SU-DHL-6 (cell line): ENCODE results near the gene DIAPH3.

Source experiments
- H2AFZ ChIP-seq: fragments of 200-600 bp; sonication (generic); 2 replicates; pipeline ENCODE4 v1.6.1; 2014; ENCODE audit warnings: low read depth, mild to moderate bottlenecking, moderate library complexity, mixed read lengths, antibody characterized with exemption, low read length; ENCODE audit not compliant: severe bottlenecking
- H3F3A ChIP-seq: fragments of 200-600 bp; shearing (Covaris generic); 2 replicates; pipeline ENCODE4 v1.6.0; 2016; ENCODE audit warnings: antibody characterized with exemption, mild to moderate bottlenecking; ENCODE audit not compliant: insufficient read depth
- H3K27ac ChIP-seq: fragments of 200-600 bp; sonication (generic); 2 replicates; pipeline ENCODE4 v1.5.1; 2016; ENCODE audit warnings: low read depth, mild to moderate bottlenecking, low read length, moderate library complexity, mixed read lengths
- H3K27me3 ChIP-seq: fragments of 200-600 bp; sonication (generic), shearing (Covaris generic); 2 replicates; pipeline ENCODE4 v1.6.0; 2014; ENCODE audit warnings: mild to moderate bottlenecking, low read length
- H3K36me3 ChIP-seq: fragments of 200-600 bp; sonication (generic); 2 replicates; pipeline ENCODE4 v1.6.1; 2014; ENCODE audit warnings: mild to moderate bottlenecking, low read length, mixed read lengths
- H3K4me2 ChIP-seq: fragments of 300-600, 200-600 bp; shearing (Covaris generic), sonication (generic); 2 replicates; pipeline ENCODE4 v1.6.0; 2014; ENCODE audit warnings: low read length, low read depth, mild to moderate bottlenecking; ENCODE audit not compliant: poor library complexity, severe bottlenecking
- H3K4me3 ChIP-seq: fragments of 200-600 bp; sonication (generic); 2 replicates; pipeline ENCODE4 v1.5.1; 2014; ENCODE audit warnings: antibody characterized with exemption, low read length, mild to moderate bottlenecking, mixed read lengths; ENCODE audit not compliant: insufficient read depth, poor library complexity, severe bottlenecking
- H3K79me2 ChIP-seq: fragments of 200-600 bp; sonication (generic); 2 replicates; pipeline ENCODE4 v1.6.1; 2014; ENCODE audit warnings: mild to moderate bottlenecking, low read length, moderate library complexity; ENCODE audit not compliant: insufficient read depth
- H3K9ac ChIP-seq: fragments of 200-600 bp; sonication (generic); 2 replicates; pipeline ENCODE4 v1.7.0; 2014; ENCODE audit warnings: mild to moderate bottlenecking, low read length
- H3K9me2 ChIP-seq: fragments of 200-600 bp; sonication (generic); replicated peaks from 2 replicates; pipeline ENCODE4 v1.6.1; 2014; ENCODE audit warnings: low read length; ENCODE audit not compliant: insufficient read depth
- H3K9me3 ChIP-seq: fragments of 200-600 bp; sonication (generic); 2 replicates; pipeline ENCODE4 v1.6.1; 2014; ENCODE audit warnings: low read length, mixed read lengths; ENCODE audit not compliant: insufficient read depth
- H4K20me1 ChIP-seq: fragments of 200-600 bp; sonication (generic); 2 replicates; pipeline ENCODE4 v1.6.1; 2014; ENCODE audit warnings: low read depth, mild to moderate bottlenecking, antibody characterized with exemption, low read length, moderate library complexity, mixed read lengths
- EZH2phosphoT487 ChIP-seq: fragments of 200-600 bp; sonication (generic), shearing (Covaris generic); conservative IDR thresholded peaks from 2 replicates; pipeline ENCODE4 v1.6.1; 2018; ENCODE audit warnings: mild to moderate bottlenecking, antibody characterized with exemption, low read length, moderate library complexity, mixed read lengths
- TF ChIP-seq, protein P1 (sequence below): fragments of 200-600 bp; sonication (generic); IDR thresholded peaks from one replicate; pipeline ENCODE4 v1.5.1; 2017; ENCODE audit warnings: antibody characterized with exemption, mild to moderate bottlenecking, low read length, moderate library complexity; ENCODE audit not compliant: insufficient read depth, poor library complexity, severe bottlenecking

Gene DIAPH3

DNA sequence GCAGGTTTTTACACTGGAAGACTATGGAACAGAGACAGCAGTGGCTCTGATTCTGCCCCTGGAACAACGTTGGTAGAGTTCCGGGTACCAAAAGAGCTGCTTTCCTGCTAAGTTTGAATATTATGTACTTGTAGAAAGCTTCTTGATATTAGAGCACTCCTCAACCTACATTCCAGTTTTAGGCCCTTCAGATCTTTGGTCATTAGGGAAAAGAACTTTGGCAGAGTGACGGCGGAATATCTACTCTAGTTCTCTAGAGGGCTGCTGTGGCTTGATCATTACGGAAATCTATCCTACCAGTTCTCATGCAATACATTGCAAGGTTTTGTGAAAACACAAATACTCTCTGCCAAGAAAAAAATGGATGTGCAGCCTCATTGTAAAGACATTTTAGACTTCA, 415.7 kb downstream of the DIAPH3 start:
- no peaks in the 10 kb centered on the region for H3K36me3 ChIP-seq
- no peak overlapping the region for H2AFZ ChIP-seq
- no peaks in the 10 kb centered on the region for H4K20me1 ChIP-seq
- H3K79me2 ChIP-seq, result no peaks in the 10 kb centered on the region
- no peaks in the 10 kb centered on the region for H3K27me3 ChIP-seq
- no peaks in the 10 kb centered on the region for H3K9me2 ChIP-seq
- H3K27ac ChIP-seq, result no peak overlapping the region
- H3K4me3 ChIP-seq, result no peak overlapping the region
- TF ChIP-seq EZH2phosphoT487, result no peak
- TF ChIP-seq, protein P1, sequence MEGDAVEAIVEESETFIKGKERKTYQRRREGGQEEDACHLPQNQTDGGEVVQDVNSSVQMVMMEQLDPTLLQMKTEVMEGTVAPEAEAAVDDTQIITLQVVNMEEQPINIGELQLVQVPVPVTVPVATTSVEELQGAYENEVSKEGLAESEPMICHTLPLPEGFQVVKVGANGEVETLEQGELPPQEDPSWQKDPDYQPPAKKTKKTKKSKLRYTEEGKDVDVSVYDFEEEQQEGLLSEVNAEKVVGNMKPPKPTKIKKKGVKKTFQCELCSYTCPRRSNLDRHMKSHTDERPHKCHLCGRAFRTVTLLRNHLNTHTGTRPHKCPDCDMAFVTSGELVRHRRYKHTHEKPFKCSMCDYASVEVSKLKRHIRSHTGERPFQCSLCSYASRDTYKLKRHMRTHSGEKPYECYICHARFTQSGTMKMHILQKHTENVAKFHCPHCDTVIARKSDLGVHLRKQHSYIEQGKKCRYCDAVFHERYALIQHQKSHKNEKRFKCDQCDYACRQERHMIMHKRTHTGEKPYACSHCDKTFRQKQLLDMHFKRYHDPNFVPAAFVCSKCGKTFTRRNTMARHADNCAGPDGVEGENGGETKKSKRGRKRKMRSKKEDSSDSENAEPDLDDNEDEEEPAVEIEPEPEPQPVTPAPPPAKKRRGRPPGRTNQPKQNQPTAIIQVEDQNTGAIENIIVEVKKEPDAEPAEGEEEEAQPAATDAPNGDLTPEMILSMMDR, result no peak
- no peaks in the 10 kb centered on the region for H3K9me3 ChIP-seq
- no peak overlapping the region for H3K9ac ChIP-seq
- no peak overlapping the region for H3K4me2 ChIP-seq
- H3F3A ChIP-seq, result no peaks in the 10 kb centered on the region

GRCh38 chr13:59747529-59747928, 416.2 kb downstream of the DIAPH3 start:
- no peak overlapping the region for H3K9ac ChIP-seq
- no peaks in the 10 kb centered on the region for H3K9me3 ChIP-seq
- H3F3A ChIP-seq, result no peaks in the 10 kb centered on the region
- TF ChIP-seq, protein P1, result no peak
- no peak for TF ChIP-seq EZH2phosphoT487
- H3K27ac ChIP-seq, result no peak overlapping the region
- no peaks in the 10 kb centered on the region for H3K36me3 ChIP-seq
- H3K27me3 ChIP-seq, result no peaks in the 10 kb centered on the region
- H3K79me2 ChIP-seq, result no peaks in the 10 kb centered on the region
- H2AFZ ChIP-seq, result no peak overlapping the region
- H3K9me2 ChIP-seq, result no peaks in the 10 kb centered on the region
- no peak overlapping the region for H3K4me3 ChIP-seq
- H4K20me1 ChIP-seq, result no peaks in the 10 kb centered on the region
- no peak overlapping the region for H3K4me2 ChIP-seq

GRCh38 chr13:59746291-59746962, 417.3 kb downstream of the DIAPH3 start:
- Histone ChIP-seq H3K9me3 (no peaks in the 10 kb centered on the region), H3K36me3 (no peaks in the 10 kb centered on the region), H3K4me3 (no peak overlapping the region), H3K79me2 (no peaks in the 10 kb centered on the region), H4K20me1 (no peaks in the 10 kb centered on the region), H3K27ac (no peak overlapping the region), H3K27me3 (no peaks in the 10 kb centered on the region), H2AFZ (no peak overlapping the region), H3F3A (no peaks in the 10 kb centered on the region), H3K9ac (no peak overlapping the region), H3K9me2 (no peaks in the 10 kb centered on the region), H3K4me2 (no peak overlapping the region)
- no peak for TF ChIP-seq EZH2phosphoT487

DNA sequence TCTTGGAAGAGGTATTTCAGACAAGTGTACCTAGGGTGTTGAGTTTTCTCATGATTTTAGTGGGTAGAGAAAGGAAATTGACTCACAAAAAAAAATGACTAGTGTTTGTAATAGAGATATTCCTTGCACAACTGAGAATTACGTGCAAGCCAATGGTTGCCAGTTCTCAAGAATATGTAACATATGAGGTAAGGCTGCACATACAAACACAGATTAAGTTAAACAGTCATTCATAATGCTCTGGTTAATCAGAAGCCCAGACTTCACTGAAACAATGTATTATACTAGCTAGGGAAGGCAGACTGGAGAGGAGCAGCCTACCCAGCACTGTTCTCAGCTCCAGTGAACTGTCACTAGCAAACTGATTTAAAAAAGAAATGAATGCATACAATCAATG, 418.3 kb downstream of the DIAPH3 start:
- H4K20me1 ChIP-seq, result no peaks in the 10 kb centered on the region
- no peaks in the 10 kb centered on the region for H3K36me3 ChIP-seq
- no peak overlapping the region for H3K4me2 ChIP-seq
- no peaks in the 10 kb centered on the region for H3K9me3 ChIP-seq
- H3K9ac ChIP-seq, result no peak overlapping the region
- H3K27ac ChIP-seq, result no peak overlapping the region
- H3F3A ChIP-seq, result no peaks in the 10 kb centered on the region
- no peaks in the 10 kb centered on the region for H3K9me2 ChIP-seq
- TF ChIP-seq, protein P1, result no peak
- TF ChIP-seq EZH2phosphoT487, result no peak
- H3K4me3 ChIP-seq, result no peak overlapping the region
- H3K79me2 ChIP-seq, result no peaks in the 10 kb centered on the region
- H3K27me3 ChIP-seq, result no peaks in the 10 kb centered on the region
- no peak overlapping the region for H2AFZ ChIP-seq
